ENCODE measurements around the gene MACC1.

DNA sequence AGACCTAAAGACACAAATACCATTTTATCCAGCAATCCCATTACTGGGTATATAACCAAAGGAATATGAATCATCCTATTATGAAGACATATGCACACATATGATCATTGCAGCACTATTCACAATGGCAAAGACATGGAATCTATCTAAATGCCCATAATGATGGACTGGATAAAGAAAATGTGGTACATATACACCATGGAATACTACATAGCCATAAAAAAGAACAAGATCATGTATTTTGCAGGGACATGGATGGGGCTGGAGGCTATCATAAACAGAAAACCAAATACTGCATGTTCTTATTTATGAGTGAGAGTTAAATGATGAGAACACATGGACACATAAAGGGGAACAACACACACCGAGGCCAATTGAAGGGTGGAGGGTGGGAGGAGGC is 3.8 kb downstream of the MACC1 start:
- TF ChIP-seq, protein P1, sequence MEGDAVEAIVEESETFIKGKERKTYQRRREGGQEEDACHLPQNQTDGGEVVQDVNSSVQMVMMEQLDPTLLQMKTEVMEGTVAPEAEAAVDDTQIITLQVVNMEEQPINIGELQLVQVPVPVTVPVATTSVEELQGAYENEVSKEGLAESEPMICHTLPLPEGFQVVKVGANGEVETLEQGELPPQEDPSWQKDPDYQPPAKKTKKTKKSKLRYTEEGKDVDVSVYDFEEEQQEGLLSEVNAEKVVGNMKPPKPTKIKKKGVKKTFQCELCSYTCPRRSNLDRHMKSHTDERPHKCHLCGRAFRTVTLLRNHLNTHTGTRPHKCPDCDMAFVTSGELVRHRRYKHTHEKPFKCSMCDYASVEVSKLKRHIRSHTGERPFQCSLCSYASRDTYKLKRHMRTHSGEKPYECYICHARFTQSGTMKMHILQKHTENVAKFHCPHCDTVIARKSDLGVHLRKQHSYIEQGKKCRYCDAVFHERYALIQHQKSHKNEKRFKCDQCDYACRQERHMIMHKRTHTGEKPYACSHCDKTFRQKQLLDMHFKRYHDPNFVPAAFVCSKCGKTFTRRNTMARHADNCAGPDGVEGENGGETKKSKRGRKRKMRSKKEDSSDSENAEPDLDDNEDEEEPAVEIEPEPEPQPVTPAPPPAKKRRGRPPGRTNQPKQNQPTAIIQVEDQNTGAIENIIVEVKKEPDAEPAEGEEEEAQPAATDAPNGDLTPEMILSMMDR (conservative IDR thresholded peaks at IDR 0.05 in 1 of 2, IDR thresholded peaks at IDR 0.05 in 1 of 2; ENCODE audit: extremely low read depth in 1 of 2, insufficient read depth in 1 of 2, low read depth in 1 of 2, low read length in 2 of 2) = no peak
- TF ChIP-seq EZH2 (IDR thresholded peaks at IDR 0.05; ENCODE audit: borderline replicate concordance, low read length) = no peak

All from mammary epithelial cell (primary cell).